C4-2B (cell line): Measurements from ENCODE around the gene EBF3.

ENCODE experiments used
- H3K27ac ChIP-seq: fragments of 450-650 bp; 2 replicates; pipeline ENCODE4 v1.5.1; 2017
- ZFX ChIP-seq: fragments of 450-650 bp; IDR thresholded peaks from 2 replicates; pipeline ENCODE4 v1.6.1; 2017
- TF ChIP-seq, protein P1 (sequence below): fragments of 450-650 bp; conservative IDR thresholded peaks from 2 replicates; pipeline ENCODE4 v1.5.1; 2017; ENCODE audit warnings: mild to moderate bottlenecking

Gene EBF3

DNA sequence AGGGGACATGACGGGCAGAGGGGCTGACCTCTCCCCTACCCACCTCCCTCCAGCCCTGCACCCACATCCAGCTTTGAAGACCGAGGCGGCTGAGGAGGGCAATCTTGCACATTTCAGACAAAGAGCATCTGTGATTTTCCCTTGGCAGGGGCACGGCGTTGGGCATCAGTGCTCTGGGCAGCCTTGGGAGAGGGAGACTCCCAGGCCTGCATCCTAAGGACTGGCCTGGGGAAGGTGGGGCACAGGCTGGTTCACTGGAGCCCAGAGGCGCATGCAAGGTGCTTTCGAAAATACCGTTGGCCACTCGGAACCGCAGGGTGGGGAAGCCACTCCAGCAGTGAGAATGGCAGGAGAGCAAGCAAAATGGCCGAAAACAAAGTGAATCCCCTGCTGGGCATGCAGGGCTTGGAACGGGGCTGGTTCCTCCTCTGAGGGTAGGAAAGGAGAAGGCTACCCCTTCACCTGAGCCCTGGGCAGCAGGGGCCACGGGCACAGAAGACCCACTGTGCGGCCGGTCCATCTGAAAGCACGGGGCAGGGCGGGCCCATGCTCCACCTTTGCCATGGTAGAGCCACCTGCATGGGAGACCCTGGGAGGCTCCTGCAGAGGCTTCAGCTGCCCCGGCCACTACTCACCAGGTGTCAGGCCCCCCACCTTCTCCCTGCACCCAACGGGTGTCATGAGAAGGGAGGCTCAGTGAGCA is 49.8 kb downstream of the EBF3 start:
- no peak for TF ChIP-seq ZFX
- TF ChIP-seq, protein P1, sequence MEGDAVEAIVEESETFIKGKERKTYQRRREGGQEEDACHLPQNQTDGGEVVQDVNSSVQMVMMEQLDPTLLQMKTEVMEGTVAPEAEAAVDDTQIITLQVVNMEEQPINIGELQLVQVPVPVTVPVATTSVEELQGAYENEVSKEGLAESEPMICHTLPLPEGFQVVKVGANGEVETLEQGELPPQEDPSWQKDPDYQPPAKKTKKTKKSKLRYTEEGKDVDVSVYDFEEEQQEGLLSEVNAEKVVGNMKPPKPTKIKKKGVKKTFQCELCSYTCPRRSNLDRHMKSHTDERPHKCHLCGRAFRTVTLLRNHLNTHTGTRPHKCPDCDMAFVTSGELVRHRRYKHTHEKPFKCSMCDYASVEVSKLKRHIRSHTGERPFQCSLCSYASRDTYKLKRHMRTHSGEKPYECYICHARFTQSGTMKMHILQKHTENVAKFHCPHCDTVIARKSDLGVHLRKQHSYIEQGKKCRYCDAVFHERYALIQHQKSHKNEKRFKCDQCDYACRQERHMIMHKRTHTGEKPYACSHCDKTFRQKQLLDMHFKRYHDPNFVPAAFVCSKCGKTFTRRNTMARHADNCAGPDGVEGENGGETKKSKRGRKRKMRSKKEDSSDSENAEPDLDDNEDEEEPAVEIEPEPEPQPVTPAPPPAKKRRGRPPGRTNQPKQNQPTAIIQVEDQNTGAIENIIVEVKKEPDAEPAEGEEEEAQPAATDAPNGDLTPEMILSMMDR = no peak
- no peak overlapping the region for H3K27ac ChIP-seq

DNA sequence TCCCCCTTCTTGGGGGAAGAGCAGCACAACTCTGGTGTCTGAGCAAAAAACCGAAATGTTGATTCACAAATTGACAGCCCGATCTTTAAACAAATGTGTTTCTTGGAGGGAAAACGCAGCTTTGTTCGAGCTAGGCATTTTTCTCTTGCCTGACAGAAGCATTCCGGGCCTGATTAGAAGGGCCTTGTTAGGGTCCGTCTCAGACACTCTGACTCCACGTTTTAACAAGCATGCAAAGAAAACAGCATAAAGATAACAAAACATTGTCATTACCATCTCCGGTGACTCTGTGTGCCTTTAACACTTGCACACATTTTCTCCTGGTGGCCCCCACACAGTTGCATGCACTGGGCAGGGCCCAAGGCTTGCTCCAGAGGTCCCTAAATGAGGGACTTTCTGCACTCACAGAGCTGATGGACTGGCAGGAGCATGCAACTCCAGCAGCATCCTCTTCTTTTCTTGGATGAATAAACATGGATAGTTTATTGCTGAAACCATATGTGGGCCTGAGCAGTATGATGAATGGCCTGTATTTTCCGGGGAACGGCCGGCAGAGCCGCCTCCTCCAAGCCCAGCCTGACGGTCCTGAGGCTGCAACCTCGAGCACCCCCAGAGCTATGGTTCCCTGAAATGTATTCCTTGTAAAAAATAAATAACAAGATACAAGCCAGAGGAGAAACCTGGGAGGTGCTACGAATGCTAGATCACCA is 50.9 kb downstream of the EBF3 start:
- no peak overlapping the region for H3K27ac ChIP-seq
- TF ChIP-seq ZFX = no peak
- TF ChIP-seq, protein P1 = no peak

DNA sequence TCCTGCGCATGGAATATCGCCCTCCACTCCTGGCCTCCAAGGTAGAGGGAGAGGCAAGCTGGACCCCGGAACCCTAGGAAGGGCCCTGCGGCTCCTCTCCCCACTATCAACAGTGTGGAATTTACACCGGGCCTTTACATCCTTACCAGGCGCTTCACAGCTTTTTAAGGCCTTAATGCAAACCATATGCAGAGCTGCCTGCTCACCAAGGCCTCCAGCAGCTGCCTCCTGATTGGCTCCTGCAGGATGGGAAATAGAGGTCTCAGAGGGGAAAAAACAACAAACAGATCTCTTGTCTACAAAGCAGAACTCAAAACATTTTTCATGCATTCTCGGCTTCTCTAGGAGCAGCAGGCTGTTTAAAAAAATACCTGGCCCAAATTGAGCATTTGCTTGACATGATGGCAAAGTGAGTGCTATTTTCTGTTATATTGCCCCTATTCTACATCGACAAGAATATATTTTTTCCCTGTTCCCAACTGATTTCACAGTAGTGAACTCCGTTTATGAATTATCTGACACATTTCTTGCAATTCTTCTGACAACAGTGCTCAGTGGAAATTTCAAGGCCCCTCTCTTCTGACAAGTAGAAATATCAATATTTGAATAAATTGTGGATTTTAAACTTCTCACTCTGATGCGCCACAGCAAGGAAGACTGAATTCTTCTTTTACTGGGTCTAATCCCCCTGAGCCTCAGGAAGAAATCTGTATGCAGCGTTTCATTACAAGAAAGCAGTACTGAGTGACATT is 51.7 kb downstream of the EBF3 start:
- TF ChIP-seq, protein P1 = no peak
- TF ChIP-seq ZFX = no peak
- H3K27ac ChIP-seq = no peak overlapping the region

DNA sequence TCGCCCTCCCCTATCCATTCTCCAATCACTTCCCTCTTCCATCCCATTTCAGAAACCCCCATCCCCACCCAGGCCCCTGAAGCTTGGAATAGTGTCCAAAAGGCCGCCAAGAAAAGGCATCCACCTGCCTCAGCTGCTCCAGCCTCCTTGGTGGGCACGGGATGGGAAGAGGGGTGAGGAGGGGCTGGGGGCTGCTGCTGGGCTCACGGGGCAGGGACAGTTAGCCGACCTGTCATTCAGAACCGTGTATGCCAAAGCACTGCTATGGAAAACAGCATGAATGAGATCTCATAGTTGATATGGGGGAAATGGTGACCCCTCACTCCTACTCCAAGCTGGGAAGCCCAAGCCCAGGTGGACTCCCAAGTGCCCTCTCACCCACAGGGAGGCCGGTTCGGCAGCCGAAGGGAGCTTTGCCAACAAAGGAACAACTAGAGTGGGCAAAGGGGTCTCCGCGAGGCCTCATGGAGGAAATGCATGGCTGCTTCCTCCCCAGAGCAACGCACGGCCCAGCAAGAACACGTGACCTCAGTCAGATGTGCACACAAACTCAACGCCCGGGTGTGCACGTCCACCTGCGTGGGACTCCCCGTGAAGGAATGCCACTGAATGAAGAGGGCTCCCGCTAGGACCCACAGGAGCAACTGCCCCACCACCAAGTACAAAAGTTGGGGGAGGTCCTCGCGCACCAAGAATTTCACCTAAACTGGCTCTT is 52.5 kb downstream of the EBF3 start:
- H3K27ac ChIP-seq = no peak overlapping the region
- TF ChIP-seq, protein P1 = no peak

DNA sequence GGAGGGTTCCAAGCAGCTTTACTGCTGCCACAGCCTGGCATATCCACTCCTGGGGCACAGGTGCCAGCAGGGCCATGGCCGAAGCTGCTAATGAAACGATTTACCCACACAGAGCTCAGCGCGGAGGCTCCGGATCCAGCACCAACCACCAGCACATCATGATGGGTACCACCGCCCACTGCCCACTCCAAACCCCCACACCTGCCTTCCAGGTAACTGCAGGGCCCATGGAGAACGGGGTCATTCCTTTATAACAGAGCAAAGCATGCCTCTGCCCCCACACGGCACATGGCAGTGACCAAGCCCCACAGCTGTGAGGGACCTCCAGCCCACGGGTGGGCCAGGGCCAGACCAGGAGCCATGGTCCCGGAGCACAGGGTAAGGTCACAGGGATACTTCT is 53.2 kb downstream of the EBF3 start:
- TF ChIP-seq ZFX = no peak
- TF ChIP-seq, protein P1 = no peak

DNA sequence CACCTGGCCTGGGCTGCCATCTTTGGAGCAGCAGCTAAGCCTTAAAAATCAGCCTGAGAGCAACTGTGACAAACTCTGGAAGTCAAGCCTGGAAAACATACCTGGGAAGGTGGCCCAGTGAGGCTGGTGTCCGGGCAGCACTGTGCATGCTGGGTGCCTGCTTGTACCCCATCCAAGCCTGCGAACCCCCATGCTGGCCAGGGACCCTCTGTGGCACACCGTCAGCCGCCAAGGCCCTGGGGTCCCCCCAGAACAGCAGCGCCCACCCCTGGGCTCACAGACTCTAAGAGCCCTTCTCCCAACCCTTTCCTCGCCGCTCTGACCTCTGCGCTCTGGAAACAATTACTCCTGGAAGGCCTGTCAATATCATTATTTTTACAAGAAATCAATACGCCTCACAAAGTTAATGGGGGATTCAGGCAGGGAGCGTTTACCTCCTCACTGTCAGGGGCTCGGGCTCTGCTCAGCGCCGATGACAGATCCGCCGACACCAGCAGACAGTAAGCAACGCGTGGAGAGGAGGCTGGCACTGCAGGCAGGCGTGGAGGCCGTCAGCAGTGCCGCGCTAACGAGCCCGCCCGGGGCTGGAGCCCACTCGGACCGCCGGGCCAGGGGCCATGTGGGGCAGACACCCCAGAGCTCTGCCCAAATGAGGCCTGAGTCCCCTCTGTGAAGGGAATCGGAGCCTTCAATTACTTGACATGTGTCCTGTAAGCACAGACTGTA is 54.4 kb downstream of the EBF3 start:
- no peak overlapping the region for H3K27ac ChIP-seq
- TF ChIP-seq, protein P1 = no peak
- no peak for TF ChIP-seq ZFX

More for the DNA sequence above, 53.2 kb downstream of the EBF3 start:
- H3K27ac ChIP-seq = no peak overlapping the region
